ENCODE measurements around the gene ATP13A5.

Gene ATP13A5

DNA sequence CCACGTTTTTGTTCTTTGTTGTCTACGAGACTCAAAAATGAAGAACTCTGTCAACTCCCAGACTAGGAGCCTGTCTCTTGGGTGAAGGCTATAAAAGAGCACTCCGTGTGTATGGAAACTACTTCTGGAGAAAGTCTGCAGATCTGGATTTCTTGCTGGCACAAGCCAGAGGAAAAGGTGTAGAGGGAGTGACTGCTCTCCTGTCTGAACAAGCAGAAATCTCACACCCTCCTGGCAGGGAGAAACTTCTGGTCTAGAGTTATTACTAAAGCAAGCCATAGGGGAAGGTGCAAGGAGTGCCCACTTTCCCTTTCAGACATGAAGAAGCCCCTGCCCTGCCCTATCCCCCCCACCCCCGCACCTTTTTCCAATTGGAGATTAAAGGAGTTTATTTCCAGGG is 128.1 kb downstream of the ATP13A5 start:
- DNase-seq = no peak

DNA sequence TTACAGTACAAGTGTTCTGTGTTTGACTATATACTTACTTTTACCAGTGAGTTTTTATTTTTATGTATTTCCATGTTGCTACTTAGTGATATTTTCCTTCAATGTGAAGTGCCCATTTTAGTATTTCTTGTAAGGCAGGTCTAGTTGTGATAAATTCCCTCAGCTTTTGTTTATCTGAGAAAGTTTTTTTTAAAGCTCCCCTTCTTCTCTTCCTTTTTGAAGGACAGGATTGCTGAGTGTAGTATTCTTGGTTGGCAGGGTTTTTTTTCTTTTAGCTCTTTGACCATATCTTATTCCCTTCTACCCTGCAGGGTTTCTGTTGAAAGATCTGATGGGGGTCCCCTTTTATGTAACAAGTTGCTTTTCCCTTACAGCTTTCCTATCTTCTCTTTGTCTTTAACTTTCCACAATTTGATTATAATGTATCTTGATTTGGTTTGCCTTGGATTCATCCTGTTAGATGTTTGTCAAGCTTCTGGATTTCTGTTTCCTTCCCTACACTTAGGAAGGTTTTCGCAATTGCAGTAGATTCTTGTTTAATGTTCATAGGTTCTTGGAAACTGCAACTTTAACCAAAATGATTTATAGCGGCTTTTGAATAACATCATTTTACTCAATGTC is 129.6 kb downstream of the ATP13A5 start:
- no peak for DNase-seq

DNA sequence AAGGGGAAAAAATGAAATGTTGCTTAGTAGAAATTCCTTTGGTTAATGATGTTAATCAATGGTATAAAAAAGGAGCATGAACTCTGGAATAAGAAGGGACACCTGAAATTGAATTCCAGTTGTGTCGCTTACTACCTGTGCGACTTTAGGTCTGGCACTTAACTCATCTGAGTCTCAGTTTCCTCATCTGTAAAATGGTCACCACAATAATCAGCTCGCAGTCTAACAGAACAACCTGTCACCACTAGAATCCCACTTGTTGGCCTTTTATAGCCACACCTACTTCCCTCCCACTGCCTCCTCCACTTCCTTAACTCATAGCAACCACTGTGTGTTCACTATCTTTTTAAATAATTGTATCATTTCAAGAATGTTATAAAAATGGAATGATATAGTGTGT is 135.0 kb downstream of the ATP13A5 start:
- DNase-seq = no peak

DNA sequence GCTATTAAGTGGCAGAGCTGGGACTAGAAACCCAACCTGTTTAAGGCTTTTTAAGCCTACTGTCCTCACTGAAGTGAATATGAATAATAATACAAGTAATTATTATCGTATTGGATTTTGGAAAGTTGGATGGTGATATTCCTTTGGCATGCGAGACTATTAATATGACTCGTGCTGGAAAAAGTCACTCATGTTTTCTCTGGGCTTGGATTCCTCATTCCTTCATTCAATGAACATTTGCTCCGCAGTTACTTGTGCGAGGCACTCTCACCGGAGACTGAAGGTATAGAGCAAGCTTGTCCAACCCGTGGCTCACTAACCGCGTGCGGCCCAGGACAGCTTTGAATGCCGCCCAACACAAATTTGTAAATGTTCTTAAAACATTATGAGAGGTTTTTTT is 136.8 kb downstream of the ATP13A5 start:
- no peak for DNase-seq

DNA sequence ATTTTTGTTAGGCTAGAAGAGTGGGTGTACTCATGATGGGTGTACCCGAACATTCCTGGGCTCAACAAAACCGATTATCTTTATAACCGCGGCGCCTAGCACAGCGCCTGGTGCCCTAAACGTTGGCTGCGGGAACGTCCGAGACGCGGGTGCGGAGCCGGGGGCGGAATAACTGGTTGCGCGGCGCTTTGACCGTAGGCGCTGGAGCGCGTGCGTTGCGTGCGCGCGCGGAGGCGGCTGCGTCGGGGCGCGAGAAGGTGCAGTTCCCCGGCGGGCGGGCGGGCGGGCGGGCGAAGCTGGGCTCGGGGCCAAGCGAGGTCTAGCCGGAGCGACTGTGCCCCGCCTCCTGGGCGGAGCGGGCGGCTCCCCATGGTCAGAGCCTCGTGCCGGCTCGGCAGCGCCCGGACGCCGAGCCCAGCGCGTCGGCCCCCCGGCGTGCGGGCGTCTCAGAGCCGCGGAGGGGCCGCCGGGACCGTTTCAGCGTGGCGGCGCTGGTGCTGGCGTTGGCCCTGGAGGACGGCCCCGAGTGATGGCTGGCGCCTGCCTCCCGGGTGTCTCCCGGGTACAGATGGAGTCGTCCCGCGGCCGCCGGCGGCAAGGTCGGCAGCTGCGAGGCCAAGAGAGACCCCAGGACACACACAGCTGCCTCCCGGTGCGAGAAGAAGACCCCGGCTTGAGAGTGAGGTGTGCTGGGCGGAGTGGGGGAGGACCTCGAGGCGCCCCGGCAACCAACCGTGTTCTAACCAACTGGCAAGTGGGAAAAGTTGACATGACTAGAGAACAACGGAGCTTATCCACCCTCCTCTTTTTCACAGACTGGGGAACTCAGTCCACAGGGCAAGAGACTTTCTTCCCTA is 137.5 kb downstream of the ATP13A5 start, which contains the start of gene PLAAT1:
Gene PLAAT1, plus strand, starts transcription at position 373 of the 857 bp plus-strand sequence. CDS start 14,429 bp downstream, outside the sequence.
- DNase-seq = no peak

DNA sequence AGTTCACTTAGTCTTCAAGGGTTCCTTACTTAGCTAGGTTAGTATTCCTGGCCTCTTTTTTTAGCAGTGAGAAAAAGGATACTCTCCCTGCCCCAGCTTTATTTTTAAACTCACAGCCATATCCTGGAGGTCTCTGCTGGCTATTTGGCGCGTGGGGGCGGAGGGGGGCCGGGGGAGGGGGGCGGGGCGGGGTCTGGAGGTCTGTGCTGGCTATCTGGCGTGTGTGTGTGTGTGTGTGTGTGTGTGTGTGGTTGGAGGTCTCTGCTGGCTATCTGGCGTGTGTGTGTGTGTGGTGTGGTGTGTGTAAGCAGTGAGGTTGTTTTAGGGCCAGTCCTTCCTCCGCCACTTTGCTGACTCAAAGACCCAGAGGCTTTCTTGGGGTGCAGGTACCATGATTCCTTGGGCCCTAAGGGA is 138.1 kb downstream of the ATP13A5 start:
- no peak for DNase-seq

DNA sequence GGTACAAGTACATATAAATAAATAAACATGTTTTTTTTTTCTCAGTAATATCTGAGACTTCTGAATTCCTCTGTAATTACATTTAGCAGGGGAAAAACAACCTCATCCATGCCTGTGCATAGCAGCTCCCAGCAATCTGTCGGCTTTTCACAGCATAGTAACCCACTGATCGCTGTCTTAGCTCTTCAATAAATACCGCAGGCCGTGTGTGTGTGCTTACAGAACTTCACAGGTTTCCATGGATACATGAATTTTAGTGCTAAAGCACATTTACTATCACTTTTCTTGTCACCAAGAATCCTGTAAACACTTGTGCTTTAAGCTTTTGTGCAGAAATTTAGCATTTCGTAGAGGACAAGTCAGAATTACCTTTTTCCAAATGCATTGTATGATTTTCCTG is 141.5 kb downstream of the ATP13A5 start:
- DNase-seq = no peak

DNA sequence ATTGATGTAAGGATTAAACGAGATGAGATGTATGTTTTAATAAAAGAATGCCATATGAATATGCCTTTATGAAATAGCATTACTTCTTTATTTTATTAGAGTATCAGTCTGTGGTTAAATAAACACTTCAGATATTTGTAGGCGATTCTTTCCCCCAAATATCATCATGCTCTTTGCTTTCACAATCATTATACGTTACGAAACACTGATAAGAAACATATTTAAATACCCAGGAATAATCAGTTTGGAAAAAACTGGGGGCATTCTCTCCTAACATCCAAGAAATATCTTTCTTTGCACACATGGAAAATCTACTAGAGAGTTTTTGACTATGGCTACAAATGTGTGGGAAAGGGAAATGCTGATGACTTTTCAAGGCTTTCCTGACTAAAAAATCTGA is 142.0 kb downstream of the ATP13A5 start:
- no peak for DNase-seq

DNA sequence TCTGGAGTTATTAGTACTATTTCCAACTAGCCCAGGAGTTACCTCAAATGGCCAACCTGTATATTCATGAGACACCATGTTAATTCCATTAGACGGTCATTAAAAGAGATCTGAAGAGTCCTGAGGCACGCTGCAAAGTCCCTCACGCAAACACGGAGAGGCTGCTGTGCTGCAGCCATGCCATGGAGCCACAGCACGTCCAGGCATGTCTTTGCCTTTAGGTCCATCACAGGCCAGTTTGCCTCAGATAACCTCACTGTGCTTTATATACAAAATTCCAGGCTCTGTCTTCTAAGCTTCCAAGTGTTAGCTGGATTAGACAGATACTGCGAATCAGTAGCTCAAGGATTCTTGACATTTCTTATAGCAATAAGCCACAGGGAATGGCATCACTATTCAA is 147.4 kb downstream of the ATP13A5 start:
- DNase-seq = no peak

DNA sequence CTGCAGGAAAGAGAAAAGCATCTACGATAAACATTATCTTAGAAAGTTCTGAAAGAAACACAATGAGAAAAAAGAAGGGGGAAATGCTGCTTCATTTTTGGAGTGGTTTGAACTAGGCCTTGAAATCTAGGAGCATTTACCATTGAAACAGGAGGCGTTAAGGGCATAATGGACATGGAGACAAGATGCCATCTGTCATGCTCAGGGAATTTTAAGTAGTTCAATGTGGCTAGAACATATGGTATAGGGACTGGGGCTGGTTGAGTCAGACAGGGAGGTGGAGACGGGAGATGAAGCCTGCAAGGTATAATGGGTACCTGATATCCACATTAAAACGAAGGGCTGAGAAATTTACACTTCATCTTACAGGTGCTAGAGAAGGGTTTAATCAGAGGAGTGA is 147.9 kb downstream of the ATP13A5 start:
- no peak for DNase-seq

DNA sequence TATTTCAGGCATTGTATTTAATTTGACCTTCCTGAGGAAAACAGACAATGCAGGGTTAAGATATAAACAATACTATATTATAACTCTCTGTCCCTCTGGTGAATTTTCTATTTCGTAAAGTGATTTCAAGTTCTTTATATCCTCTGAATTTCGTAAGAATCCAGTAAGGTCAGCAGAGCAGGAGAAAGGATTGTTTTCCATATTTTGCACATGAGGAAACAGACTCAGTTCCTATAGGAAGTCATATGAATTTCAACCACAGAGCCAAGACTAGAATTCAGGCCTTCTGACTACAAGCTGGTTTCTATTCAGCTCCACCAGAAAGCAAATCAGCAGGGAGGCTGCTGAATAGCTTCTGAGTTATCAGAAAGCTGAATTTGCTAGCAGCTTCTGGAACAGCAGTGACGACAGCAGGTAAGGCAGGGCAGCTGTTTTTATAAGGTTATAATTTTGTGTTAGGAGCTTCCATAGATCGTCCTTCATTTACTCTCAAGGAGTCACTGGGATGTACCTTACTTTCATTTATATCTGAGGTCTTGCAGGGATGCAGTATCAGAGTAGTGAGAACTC is 148.6 kb downstream of the ATP13A5 start:
- no peak for DNase-seq

DNA sequence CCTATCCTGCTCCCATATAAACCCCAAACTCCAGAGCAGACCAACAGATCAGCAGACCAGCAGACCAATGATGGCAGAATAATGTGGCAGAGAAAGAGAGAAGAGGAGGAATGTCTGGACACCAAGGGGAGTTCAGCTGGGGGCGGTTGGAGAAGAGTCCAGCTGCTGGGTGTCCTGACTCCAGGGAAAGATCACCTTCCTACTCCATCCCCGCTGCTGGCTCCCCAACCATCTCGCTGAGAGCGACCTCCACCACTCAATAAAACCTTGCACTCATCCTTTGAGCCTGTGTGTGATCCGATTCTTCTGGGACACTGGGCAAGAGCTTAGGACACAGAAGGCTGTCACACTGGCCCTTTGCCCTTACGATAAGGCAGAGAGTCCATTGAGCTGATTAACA is 150.3 kb downstream of the ATP13A5 start:
- DNase-seq = no peak

DNA sequence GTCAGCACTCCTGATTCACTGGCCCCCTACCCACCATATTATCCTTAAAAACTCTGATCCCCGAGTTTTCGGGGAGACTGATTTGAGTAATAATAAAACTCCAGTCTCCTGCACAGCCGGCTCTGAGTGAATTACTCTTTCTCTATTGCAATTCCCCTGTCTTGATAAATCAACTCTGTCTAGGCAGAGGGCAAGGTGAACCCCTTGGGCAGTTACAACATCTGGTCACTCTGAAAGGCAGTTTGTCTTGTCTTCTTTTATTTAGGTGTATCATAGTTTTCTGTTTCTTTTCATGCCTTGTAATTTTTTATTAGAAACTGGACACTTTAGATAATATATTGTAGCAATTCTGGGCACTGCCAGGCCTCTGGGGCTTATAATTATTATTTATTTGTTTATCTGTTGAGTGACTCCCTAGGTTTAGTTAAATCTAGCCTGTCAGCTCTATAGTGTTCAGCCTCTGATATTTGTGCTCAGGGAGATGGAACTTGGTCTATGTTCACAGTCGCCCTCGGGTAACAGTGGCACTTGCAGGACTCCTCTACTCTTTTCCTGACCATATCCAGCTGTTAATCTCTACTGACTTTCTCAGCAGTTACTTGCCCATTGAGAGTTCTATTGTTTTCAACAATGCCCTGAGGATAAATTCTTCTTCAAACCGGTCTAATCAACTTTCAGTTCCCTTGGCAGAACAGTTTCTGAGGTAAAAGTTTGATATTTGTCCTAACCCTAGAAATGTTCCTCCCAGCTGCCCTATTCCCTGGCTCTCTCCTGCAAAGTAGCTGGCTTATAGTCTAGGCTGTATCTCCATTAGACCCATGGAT is 153.0 kb downstream of the ATP13A5 start:
- no peak for DNase-seq

All from CD4-positive, alpha-beta T cell treated with Interferon gamma for 1 hour (primary cell).